GM11168 (cell line): Measurements from ENCODE around the gene MBNL3.

ENCODE experiments used
- in situ Hi-C: fragments of 300-500 bp; cut with MboI; formaldehyde crosslinking; loops from one replicate; pipeline ENCODE4 v1.12.0; 2022; ENCODE audit warnings: low sequenced_read_pairs; ENCODE audit not compliant: unreplicated experiment

MBNL3 gene

GRCh38 chrX:132488819-132489577, at the start of gene MBNL3:
Gene MBNL3 (minus strand): TSS chrX:132489038. CDS start chrX:132439611, 49,427 bp downstream.
- in situ Hi-C loops: no loop called here

- in situ Hi-C loops: no loop called here
Measured at GRCh38 chrX:132533409-132533808, 44.6 kb upstream of the MBNL3 start.

GRCh38 chrX:132532913-132533312, 44.1 kb upstream of the MBNL3 start:
- in situ Hi-C loops: no loop called here

- in situ Hi-C loops: no loop called here
Measured at GRCh38 chrX:132532097-132532496, 43.3 kb upstream of the MBNL3 start.

- in situ Hi-C loops: no loop called here
Measured at GRCh38 chrX:132520792-132521191, 32.0 kb upstream of the MBNL3 start.

GRCh38 chrX:132520213-132520612, 31.4 kb upstream of the MBNL3 start:
- in situ Hi-C loops: no loop called here

GRCh38 chrX:132518401-132518800, 29.6 kb upstream of the MBNL3 start:
- in situ Hi-C loops: no loop called here

GRCh38 chrX:132508834-132509233, 20.0 kb upstream of the MBNL3 start:
- in situ Hi-C loops: no loop called here

- in situ Hi-C loops: no loop called here
Measured at GRCh38 chrX:132505116-132505515, 16.3 kb upstream of the MBNL3 start.

- in situ Hi-C loops: no loop called here
Measured at GRCh38 chrX:132504417-132504816, 15.6 kb upstream of the MBNL3 start.

- in situ Hi-C loops: no loop called here
Measured at GRCh38 chrX:132501606-132502005, 12.8 kb upstream of the MBNL3 start.

GRCh38 chrX:132497432-132497831, 8.6 kb upstream of the MBNL3 start:
- in situ Hi-C loops: no loop called here

- in situ Hi-C loops: no loop called here
Measured at GRCh38 chrX:132493095-132493494, 4.3 kb upstream of the MBNL3 start.

GRCh38 chrX:132491191-132491590, 2.4 kb upstream of the MBNL3 start:
- in situ Hi-C loops: no loop called here

GRCh38 chrX:132489578-132490419, 961 bp upstream of the MBNL3 start:
- in situ Hi-C loops: no loop called here

GRCh38 chrX:132488180-132488705, 595 bp downstream of the MBNL3 start:
- in situ Hi-C loops: no loop called here

GRCh38 chrX:132486599-132487178, 2.1 kb downstream of the MBNL3 start:
- in situ Hi-C loops: no loop called here

- in situ Hi-C loops: no loop called here
Measured at GRCh38 chrX:132483951-132484350, 4.9 kb downstream of the MBNL3 start.

GRCh38 chrX:132483488-132483887, 5.3 kb downstream of the MBNL3 start:
- in situ Hi-C loops: no loop called here

GRCh38 chrX:132482632-132483031, 6.2 kb downstream of the MBNL3 start:
- in situ Hi-C loops: no loop called here

- in situ Hi-C loops: no loop called here
Measured at GRCh38 chrX:132481449-132481848, 7.4 kb downstream of the MBNL3 start.
